ENCODE results near the gene JOSD2. TPM values are rescaled to one million over a fixed set of nuclear protein-coding genes. Genes with fewer than 3 reads are reported as not detected.
A peak's percentile ranks its signal among the peaks of the same experiment; 100 is the strongest.

JOSD2 gene
- total and polyA plus RNA-seq, 9 of the 15 experiments (the other 6 are each of a cell fraction or from before 2014, with no cell fraction given), result 0.06 to 14.4 (median 3.1) TPM

DNA sequence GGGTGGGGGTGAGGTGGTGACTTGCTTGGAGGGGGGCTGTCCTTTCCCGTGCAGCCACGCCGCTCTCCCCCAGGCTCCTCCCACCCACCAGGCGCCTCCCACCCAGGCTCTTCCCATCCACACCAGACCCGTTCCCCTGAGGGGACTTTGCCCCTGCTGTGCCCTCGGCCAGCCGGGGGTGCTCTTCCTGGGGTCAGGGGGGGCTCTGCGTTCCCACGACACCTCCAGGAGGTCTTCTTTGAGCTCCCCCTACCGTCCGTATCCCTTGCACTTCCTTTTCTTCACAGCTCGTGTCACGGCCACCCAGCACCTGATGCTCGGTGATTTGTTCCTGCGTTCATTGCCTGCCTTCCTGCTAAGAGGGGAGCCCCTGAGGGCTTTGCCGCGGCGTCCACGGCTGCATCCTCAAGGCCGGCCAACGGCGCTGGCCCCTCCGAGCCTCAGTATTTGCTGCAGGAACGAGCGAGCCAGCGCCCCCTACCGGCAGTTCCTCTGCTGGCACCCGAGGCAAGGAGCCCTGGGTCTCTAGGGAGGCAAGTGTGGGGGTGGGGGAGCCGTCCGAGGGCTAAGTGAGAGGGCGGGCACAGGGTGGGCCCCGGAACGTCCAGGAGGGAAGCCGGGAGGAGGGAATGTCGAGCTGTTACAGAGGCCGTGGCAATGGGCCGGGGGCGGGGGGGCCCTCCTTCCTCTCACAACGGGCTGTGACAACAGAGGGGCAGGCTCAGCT, 45.5 kb upstream of the JOSD2 start (continued):
- TF ChIP-seq, protein P1, sequence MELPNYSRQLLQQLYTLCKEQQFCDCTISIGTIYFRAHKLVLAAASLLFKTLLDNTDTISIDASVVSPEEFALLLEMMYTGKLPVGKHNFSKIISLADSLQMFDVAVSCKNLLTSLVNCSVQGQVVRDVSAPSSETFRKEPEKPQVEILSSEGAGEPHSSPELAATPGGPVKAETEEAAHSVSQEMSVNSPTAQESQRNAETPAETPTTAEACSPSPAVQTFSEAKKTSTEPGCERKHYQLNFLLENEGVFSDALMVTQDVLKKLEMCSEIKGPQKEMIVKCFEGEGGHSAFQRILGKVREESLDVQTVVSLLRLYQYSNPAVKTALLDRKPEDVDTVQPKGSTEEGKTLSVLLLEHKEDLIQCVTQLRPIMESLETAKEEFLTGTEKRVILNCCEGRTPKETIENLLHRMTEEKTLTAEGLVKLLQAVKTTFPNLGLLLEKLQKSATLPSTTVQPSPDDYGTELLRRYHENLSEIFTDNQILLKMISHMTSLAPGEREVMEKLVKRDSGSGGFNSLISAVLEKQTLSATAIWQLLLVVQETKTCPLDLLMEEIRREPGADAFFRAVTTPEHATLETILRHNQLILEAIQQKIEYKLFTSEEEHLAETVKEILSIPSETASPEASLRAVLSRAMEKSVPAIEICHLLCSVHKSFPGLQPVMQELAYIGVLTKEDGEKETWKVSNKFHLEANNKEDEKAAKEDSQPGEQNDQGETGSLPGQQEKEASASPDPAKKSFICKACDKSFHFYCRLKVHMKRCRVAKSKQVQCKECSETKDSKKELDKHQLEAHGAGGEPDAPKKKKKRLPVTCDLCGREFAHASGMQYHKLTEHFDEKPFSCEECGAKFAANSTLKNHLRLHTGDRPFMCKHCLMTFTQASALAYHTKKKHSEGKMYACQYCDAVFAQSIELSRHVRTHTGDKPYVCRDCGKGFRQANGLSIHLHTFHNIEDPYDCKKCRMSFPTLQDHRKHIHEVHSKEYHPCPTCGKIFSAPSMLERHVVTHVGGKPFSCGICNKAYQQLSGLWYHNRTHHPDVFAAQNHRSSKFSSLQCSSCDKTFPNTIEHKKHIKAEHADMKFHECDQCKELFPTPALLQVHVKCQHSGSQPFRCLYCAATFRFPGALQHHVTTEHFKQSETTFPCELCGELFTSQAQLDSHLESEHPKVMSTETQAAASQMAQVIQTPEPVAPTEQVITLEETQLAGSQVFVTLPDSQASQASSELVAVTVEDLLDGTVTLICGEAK (IDR thresholded peaks at IDR 0.05), result peak; percentile 32; the same call in 1 of the 2 replicates
- TF ChIP-seq, protein P1 (CRISPR knock-in tag; IDR thresholded peaks at IDR 0.05), result no peak
- TF ChIP-seq SAFB2 (IDR thresholded peaks at IDR 0.05; ENCODE audit: borderline replicate concordance, low read depth, low read length, severe bottlenecking) (no peak), ZNF311 (CRISPR knock-in tag; IDR thresholded peaks at IDR 0.05) (no peak), ZNF75A (CRISPR knock-in tag; IDR thresholded peaks at IDR 0.05) (no peak), RBFOX2 (IDR thresholded peaks at IDR 0.05; ENCODE audit: low read depth, low read length) (peak; percentile 60), NFATC3 (IDR thresholded peaks at IDR 0.05) (no peak), TEAD1 (CRISPR knock-in tag; IDR thresholded peaks at IDR 0.05) (no peak), BHLHE40 (IDR thresholded peaks at IDR 0.05; ENCODE audit: low read length) (no peak), ZNF766 (CRISPR knock-in tag; conservative IDR thresholded peaks at IDR 0.05) (no peak), JUND (IDR thresholded peaks at IDR 0.05; ENCODE audit: borderline replicate concordance, low read depth, low read length) (no peak), JUND (tag; IDR thresholded peaks at IDR 0.05; ENCODE audit: borderline replicate concordance, low read depth, low read length) (no peak), MCM7 (IDR thresholded peaks at IDR 0.05) (no peak), STAG1 (CRISPR knock-in tag; IDR thresholded peaks at IDR 0.05; ENCODE audit: borderline replicate concordance) (no peak), ZNF561 (CRISPR knock-in tag; conservative IDR thresholded peaks at IDR 0.05) (no peak), KHSRP (IDR thresholded peaks at IDR 0.05) (no peak), GTF2A2 (tag; IDR thresholded peaks at IDR 0.05) (no peak), ZNF41 (CRISPR knock-in tag; conservative IDR thresholded peaks at IDR 0.05) (no peak), CHCHD3 (CRISPR knock-in tag; IDR thresholded peaks at IDR 0.05) (no peak), MYC (IDR thresholded peaks at IDR 0.05; ENCODE audit: low read depth, low read length) (peak; percentile 39), MYC (CRISPR knock-in tag; IDR thresholded peaks at IDR 0.05; ENCODE audit: borderline replicate concordance, low read depth) (no peak; the same call in 1 of the 2 replicates), ZNF133 (CRISPR knock-in tag; IDR thresholded peaks at IDR 0.05) (no peak), MTA3 (IDR thresholded peaks at IDR 0.05; ENCODE audit: borderline replicate concordance) (peak; percentile 82; the same call in 1 of the 2 replicates)
